ENCODE results near the gene EPHB2.

DNA sequence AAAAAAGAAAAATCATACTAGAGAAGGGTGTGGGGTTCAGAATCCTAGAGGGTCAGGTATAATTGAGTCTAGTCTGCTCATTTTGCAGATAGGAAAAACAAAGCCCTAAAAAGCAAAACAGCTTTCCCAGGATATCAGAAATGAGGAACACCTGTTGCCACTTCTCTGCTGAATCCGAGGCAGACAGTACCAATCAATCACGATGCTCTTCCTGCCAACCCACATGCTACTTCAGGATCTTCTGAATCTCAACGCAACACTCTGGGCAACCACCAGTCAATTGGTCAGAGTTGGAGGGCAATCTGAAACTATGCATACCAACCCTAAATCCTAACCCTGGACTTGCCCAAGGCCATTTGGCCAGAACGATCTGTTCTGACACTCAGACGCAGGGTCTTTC, 128.3 kb downstream of the EPHB2 start:
- TF ChIP-seq TAF1 (IDR thresholded peaks at IDR 0.05; ENCODE audit: low read depth) (no peak), TCF12 (IDR thresholded peaks at IDR 0.05; ENCODE audit: low read depth) (no peak), NFIC (IDR thresholded peaks at IDR 0.05) (no peak), FOXM1 (IDR thresholded peaks at IDR 0.05; ENCODE audit: borderline replicate concordance, low read depth) (no peak), ZBTB7A (IDR thresholded peaks at IDR 0.05; ENCODE audit: low read depth) (no peak), TEAD4 (IDR thresholded peaks at IDR 0.05) (no peak)

All from Ishikawa (cell line).